ENCODE data around the gene ATOH1.

ATOH1 gene

DNA sequence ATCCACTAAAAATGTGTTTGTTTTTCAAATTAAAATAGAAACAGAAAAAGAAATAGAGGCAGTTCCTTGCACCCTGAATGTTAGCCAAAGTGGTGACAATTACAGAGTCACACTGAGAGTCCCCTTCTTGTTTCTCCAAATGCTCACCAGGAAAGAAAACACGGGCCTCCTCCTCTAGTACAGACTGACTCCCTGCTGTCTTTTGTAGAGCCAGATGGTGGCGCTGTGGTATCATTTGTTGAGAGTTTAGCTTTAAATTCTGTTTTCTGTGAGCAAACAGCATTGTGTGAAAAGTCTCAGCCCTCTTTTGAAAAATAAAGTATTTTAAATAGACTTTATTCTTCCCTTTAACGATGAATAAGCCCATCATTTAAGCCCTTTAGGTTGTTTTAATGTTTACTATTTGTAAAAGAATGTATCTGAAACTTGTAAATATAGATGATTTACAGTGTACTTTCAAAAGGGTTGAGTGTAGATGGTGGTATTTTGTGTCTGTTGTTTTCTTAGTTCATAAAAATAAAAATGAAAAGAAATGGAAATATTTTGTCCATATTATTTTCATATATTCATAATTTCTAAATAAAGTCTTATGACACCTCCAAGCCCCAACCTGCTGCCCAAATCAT, 36.9 kb upstream of the ATOH1 start:
- TF ChIP-seq, protein P1, sequence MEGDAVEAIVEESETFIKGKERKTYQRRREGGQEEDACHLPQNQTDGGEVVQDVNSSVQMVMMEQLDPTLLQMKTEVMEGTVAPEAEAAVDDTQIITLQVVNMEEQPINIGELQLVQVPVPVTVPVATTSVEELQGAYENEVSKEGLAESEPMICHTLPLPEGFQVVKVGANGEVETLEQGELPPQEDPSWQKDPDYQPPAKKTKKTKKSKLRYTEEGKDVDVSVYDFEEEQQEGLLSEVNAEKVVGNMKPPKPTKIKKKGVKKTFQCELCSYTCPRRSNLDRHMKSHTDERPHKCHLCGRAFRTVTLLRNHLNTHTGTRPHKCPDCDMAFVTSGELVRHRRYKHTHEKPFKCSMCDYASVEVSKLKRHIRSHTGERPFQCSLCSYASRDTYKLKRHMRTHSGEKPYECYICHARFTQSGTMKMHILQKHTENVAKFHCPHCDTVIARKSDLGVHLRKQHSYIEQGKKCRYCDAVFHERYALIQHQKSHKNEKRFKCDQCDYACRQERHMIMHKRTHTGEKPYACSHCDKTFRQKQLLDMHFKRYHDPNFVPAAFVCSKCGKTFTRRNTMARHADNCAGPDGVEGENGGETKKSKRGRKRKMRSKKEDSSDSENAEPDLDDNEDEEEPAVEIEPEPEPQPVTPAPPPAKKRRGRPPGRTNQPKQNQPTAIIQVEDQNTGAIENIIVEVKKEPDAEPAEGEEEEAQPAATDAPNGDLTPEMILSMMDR (IDR thresholded peaks at IDR 0.05; ENCODE audit: low read depth, low read length) = peak; percentile 73
- TF ChIP-seq POLR2A (IDR thresholded peaks at IDR 0.05; ENCODE audit: extremely low read depth, insufficient read length) (no peak), MYC (IDR thresholded peaks at IDR 0.05; ENCODE audit: low read depth, low read length) (no peak)
- TF ChIP-seq, protein P2, sequence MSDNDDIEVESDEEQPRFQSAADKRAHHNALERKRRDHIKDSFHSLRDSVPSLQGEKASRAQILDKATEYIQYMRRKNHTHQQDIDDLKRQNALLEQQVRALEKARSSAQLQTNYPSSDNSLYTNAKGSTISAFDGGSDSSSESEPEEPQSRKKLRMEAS (IDR thresholded peaks at IDR 0.05; ENCODE audit: low read depth, low read length) = no peak
- DNase-seq (ENCODE audit: low read depth) = peak; percentile 66
- no peak overlapping the region for H3K4me3 ChIP-seq (ENCODE audit: low read depth, low read length)

DNA sequence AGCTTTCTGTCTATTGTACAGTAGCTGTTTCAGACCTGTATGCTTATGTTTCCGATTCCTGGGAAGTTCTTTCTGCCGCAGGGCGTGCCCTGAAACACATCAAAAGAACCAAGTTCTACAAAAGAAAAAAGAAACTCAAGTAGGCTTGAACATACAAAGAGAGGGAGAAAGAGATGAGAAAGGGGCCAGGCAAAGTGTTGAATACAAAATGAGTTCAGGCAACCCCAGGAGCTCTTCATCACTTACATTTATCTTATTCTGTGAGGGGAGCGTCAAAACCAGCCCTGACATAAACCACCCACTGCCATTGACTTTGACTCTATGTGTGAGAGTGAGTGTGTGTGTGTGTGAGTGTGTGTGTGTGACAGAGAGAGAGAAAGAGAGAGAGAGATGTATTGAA, 26.5 kb upstream of the ATOH1 start:
- TF ChIP-seq POLR2A (IDR thresholded peaks at IDR 0.05; ENCODE audit: extremely low read depth, insufficient read length) (no peak), MYC (IDR thresholded peaks at IDR 0.05; ENCODE audit: low read depth, low read length) (no peak)
- TF ChIP-seq, protein P1 (IDR thresholded peaks at IDR 0.05; ENCODE audit: low read depth, low read length) = no peak
- TF ChIP-seq, protein P2 (IDR thresholded peaks at IDR 0.05; ENCODE audit: low read depth, low read length) = no peak
- no peak overlapping the region for H3K4me3 ChIP-seq (ENCODE audit: low read depth, low read length)
- DNase-seq (ENCODE audit: low read depth) = no peak

DNA sequence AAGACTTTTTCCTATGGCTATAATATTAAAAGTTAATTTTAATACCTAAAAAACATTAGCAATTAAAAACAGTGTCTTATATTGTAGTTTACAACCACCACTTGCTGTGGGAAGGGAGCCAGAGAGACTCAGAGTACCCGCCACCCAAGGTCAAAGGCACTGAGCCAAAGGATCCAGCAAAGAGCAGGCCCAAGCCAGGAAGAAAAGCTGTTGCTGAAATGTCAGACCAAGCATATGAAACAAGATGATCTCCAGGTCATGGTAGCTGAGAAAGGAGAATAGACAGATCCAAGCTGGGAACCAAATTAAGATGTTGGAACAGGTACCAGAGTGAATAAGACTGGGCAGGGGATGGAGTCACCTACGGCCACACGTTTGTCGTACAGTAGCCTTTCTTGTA, 18.8 kb upstream of the ATOH1 start:
- DNase-seq (ENCODE audit: low read depth) = no peak
- H3K4me3 ChIP-seq (ENCODE audit: low read depth, low read length) = no peak overlapping the region
- TF ChIP-seq MYC (IDR thresholded peaks at IDR 0.05; ENCODE audit: low read depth, low read length) (no peak), POLR2A (IDR thresholded peaks at IDR 0.05; ENCODE audit: extremely low read depth, insufficient read length) (no peak)
- TF ChIP-seq, protein P1 (IDR thresholded peaks at IDR 0.05; ENCODE audit: low read depth, low read length) = no peak
- TF ChIP-seq, protein P2 (IDR thresholded peaks at IDR 0.05; ENCODE audit: low read depth, low read length) = no peak

DNA sequence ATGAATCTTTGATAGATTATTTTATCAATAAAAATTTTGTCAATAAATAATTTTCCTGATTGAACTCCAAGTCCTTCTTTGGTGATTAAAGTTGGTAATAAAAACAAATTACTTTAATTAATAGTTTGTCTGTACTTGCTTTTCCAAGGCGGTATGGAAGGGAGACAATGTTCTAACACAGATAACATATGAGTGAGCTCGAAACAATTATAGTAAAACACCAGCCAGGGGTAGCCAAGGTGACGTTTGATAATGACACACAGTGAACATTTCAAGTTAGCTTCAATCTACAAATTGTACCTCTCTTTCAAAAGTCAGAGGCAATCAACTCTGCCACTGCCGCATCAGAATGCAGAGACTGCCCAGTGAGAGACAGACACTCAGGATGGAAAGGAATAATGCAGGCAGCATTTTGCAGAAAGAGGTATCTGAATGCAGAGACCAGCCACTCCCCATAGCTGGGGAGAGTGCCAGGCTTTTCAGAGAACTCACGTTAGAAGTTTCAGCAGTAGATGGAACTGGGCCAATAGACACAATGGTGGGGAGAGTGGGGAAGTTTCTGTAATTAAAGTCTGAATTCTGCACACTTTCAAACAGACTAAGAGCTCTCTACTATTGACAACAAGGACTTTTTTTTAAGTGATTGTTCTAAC, 18.1 kb upstream of the ATOH1 start:
- H3K4me3 ChIP-seq (ENCODE audit: low read depth, low read length) = no peak overlapping the region
- DNase-seq (ENCODE audit: low read depth) = no peak
- TF ChIP-seq, protein P2 (IDR thresholded peaks at IDR 0.05; ENCODE audit: low read depth, low read length) = no peak
- TF ChIP-seq POLR2A (IDR thresholded peaks at IDR 0.05; ENCODE audit: extremely low read depth, insufficient read length) (no peak), MYC (IDR thresholded peaks at IDR 0.05; ENCODE audit: low read depth, low read length) (no peak)
- TF ChIP-seq, protein P1 (IDR thresholded peaks at IDR 0.05; ENCODE audit: low read depth, low read length) = no peak

DNA sequence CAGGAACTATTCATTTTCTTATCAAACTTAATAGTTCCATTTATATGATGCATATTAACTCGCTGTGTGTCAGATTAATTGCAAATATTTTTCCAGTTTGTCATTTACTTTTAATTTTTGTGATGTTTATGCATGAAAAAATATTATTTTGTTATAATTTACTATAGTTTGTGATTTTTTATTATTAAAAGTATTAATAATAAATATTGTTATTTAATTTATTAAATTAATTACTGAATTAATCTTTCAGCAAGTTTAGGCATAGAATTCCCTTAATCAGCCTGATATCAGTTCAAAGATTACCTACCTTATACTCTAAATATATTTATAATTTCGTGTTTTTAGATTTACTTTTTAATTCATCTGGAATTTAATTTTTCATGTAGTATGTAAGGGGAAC, 15.5 kb upstream of the ATOH1 start:
- no peak for DNase-seq (ENCODE audit: low read depth)
- H3K4me3 ChIP-seq (ENCODE audit: low read depth, low read length) = no peak overlapping the region
- no peak for TF ChIP-seq POLR2A (IDR thresholded peaks at IDR 0.05; ENCODE audit: extremely low read depth, insufficient read length)
- TF ChIP-seq, protein P1 (IDR thresholded peaks at IDR 0.05; ENCODE audit: low read depth, low read length) = no peak

All from NB4 (cell line).